MM.1S (cell line): Measurements from ENCODE around the gene PRDM7.

ENCODE experiments used
- DNase-seq: peaks from one replicate; pipeline ENCODE4 v3.0.0-alpha.2; 2015
- H2AFZ ChIP-seq: fragments of 300-600 bp; sonication (generic); 2 replicates; pipeline ENCODE4 v1.6.0; 2016; ENCODE audit warnings: antibody characterized with exemption, low read length
- H3F3A ChIP-seq: fragments of 300-600 bp; sonication (generic); 2 replicates; pipeline ENCODE4 v1.6.1; 2016; ENCODE audit warnings: mild to moderate bottlenecking, antibody characterized with exemption, low read length, moderate library complexity, mixed read lengths; ENCODE audit not compliant: insufficient read depth
- H3K27ac ChIP-seq: fragments of 300-600 bp; sonication (generic); 2 replicates; pipeline ENCODE4 v1.5.1; 2016; ENCODE audit warnings: mild to moderate bottlenecking, low read length
- H3K27me3 ChIP-seq: fragments of 300-600 bp; sonication (generic); replicated peaks from 2 replicates; pipeline ENCODE4 v1.6.0; 2016; ENCODE audit warnings: low read length; ENCODE audit not compliant: insufficient read depth
- H3K36me3 ChIP-seq: fragments of 300-600 bp; sonication (generic); replicated peaks from 2 replicates; pipeline ENCODE4 v1.6.1; 2016; ENCODE audit warnings: mild to moderate bottlenecking, low read length, mixed read lengths; ENCODE audit not compliant: insufficient read depth
- H3K4me1 ChIP-seq: fragments of 300-600 bp; sonication (generic); 2 replicates; pipeline ENCODE4 v1.6.1; 2016; ENCODE audit warnings: low read length, mixed read lengths
- H3K4me2 ChIP-seq: fragments of 300-600 bp; sonication (generic); 2 replicates; pipeline ENCODE4 v1.6.0; 2016; ENCODE audit warnings: low read depth, low read length
- H3K4me3 ChIP-seq: fragments of 300-600 bp; sonication (generic); 2 replicates; pipeline ENCODE4 v1.5.1; 2016; ENCODE audit warnings: low read length, mixed read lengths
- H3K79me2 ChIP-seq: fragments of 300-600 bp; sonication (generic); 2 replicates; pipeline ENCODE4 v1.6.1; 2016; ENCODE audit warnings: mixed run types, low read length, mixed read lengths
- H3K9ac ChIP-seq: fragments of 300-600 bp; sonication (generic); 2 replicates; pipeline ENCODE4 v1.6.1; 2016; ENCODE audit warnings: low read length, mixed read lengths
- H3K9me2 ChIP-seq: fragments of 300-600 bp; sonication (generic); replicated peaks from 2 replicates; pipeline ENCODE4 v1.6.1; 2016; ENCODE audit warnings: mild to moderate bottlenecking, low read length, mixed read lengths; ENCODE audit not compliant: insufficient read depth
- H3K9me3 ChIP-seq: fragments of 300-600 bp; sonication (generic); replicated peaks from 2 replicates; pipeline ENCODE4 v1.6.1; 2016; ENCODE audit warnings: mild to moderate bottlenecking, low read length, mixed read lengths; ENCODE audit not compliant: insufficient read depth
- H4K20me1 ChIP-seq: fragments of 300-600 bp; sonication (generic); 2 replicates; pipeline ENCODE4 v1.6.1; 2016; ENCODE audit warnings: mild to moderate bottlenecking, low read length, moderate library complexity, mixed read lengths; ENCODE audit not compliant: insufficient read depth
- EZH2 ChIP-seq: fragments of 300-600 bp; sonication (generic); optimal IDR thresholded peaks from 2 replicates; pipeline ENCODE3; 2017; ENCODE audit warnings: low read depth, mild to moderate bottlenecking, antibody characterized with exemption, low read length, mixed read lengths
- EZH2phosphoT487 ChIP-seq: fragments of 300-600 bp; sonication (generic); IDR thresholded peaks from 2 replicates; pipeline ENCODE4 v1.6.1; 2018; ENCODE audit warnings: antibody characterized with exemption, low read length
- TF ChIP-seq, protein P1 (sequence below): fragments of 300-600 bp; sonication (generic); IDR thresholded peaks from 2 replicates; pipeline ENCODE4 v1.5.1; 2016; ENCODE audit warnings: antibody characterized with exemption, low read length, mixed read lengths

The PRDM7 gene

DNA sequence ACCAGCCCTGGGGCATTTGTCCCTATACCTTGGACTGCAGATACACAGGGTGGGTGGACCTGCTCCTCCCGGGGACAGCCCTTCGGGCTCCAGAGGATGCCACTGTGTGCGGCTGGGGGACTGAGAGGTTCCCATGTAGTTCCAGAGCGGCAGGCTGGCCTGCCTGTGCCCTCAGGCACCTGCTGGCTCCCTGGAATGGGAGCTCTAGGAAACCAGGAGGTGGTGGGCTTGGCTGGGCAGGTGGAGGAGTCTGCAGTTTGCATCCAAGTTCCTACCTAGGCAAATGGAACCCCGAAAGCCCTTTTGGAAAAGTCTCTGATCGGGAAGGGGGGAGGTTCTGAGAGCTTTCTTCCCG is 58.9 kb downstream of the PRDM7 start:
- Histone ChIP-seq H3K4me2 (no peak overlapping the region), H2AFZ (no peak overlapping the region)
- DNase-seq = no peak

DNA sequence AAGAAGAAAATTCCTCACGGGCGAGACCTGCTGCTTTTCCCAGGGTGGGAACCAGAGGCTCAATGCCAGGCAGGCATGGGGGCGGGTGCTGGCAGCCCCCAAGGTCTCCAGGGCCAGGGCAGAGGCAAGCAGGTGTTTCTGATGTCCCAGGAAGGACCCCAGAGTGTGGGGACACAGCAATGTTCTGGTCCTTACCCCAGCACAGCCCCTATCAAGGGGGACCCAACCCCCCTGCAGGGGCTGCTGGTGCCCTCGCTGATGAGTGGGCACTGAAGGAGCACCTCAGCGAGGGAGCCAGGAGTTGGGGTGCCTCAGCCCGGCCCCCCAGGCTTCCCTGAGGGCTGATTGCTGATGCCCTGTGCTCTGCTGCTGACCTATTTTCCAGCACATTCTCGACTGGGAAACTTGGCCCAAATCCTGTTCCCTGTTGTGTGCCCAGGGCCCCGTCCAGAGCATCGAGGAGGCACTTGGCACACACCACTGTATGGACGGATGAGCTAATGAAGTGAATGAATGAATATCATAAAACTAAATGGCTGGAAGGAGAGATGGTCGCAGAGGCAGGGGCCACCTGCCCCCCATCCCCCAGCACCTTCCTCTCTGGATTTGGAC is 60.7 kb downstream of the PRDM7 start:
- H3K4me1 ChIP-seq = no peaks in the 10 kb centered on the region
- H3K9me2 ChIP-seq = no peaks in the 10 kb centered on the region
- no peaks in the 10 kb centered on the region for H3K79me2 ChIP-seq
- H3K4me3 ChIP-seq = no peak overlapping the region
- TF ChIP-seq, protein P1, sequence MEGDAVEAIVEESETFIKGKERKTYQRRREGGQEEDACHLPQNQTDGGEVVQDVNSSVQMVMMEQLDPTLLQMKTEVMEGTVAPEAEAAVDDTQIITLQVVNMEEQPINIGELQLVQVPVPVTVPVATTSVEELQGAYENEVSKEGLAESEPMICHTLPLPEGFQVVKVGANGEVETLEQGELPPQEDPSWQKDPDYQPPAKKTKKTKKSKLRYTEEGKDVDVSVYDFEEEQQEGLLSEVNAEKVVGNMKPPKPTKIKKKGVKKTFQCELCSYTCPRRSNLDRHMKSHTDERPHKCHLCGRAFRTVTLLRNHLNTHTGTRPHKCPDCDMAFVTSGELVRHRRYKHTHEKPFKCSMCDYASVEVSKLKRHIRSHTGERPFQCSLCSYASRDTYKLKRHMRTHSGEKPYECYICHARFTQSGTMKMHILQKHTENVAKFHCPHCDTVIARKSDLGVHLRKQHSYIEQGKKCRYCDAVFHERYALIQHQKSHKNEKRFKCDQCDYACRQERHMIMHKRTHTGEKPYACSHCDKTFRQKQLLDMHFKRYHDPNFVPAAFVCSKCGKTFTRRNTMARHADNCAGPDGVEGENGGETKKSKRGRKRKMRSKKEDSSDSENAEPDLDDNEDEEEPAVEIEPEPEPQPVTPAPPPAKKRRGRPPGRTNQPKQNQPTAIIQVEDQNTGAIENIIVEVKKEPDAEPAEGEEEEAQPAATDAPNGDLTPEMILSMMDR = no peak
- TF ChIP-seq EZH2phosphoT487 = no peak
- no peak for TF ChIP-seq EZH2
- no peak overlapping the region for H3K9ac ChIP-seq
- H3K9me3 ChIP-seq = no peaks in the 10 kb centered on the region
- H4K20me1 ChIP-seq = no peaks in the 10 kb centered on the region
- no peaks in the 10 kb centered on the region for H3F3A ChIP-seq
- H3K27me3 ChIP-seq = no peaks in the 10 kb centered on the region
- H3K27ac ChIP-seq = no peak overlapping the region
- H3K36me3 ChIP-seq = no peaks in the 10 kb centered on the region
- DNase-seq = no peak
- H3K4me2 ChIP-seq = no peak overlapping the region
- H2AFZ ChIP-seq = no peak overlapping the region

More for the DNA sequence above, 58.9 kb downstream of the PRDM7 start:
- H4K20me1 ChIP-seq = no peaks in the 10 kb centered on the region
- H3K4me1 ChIP-seq = 0 out of 2 replicates have a peak, but pooled peaks cover 5% of the 10 kb centered on the region
- TF ChIP-seq, protein P1 = no peak
- TF ChIP-seq EZH2 (no peak), EZH2phosphoT487 (no peak)
- no peak overlapping the region for H3K27ac ChIP-seq
- no peaks in the 10 kb centered on the region for H3K27me3 ChIP-seq
- no peaks in the 10 kb centered on the region for H3F3A ChIP-seq
- no peaks in the 10 kb centered on the region for H3K9me3 ChIP-seq
- H3K36me3 ChIP-seq = no peaks in the 10 kb centered on the region
- H3K4me3 ChIP-seq = no peak overlapping the region
- no peaks in the 10 kb centered on the region for H3K9me2 ChIP-seq
- no peaks in the 10 kb centered on the region for H3K79me2 ChIP-seq
- no peak overlapping the region for H3K9ac ChIP-seq

DNA sequence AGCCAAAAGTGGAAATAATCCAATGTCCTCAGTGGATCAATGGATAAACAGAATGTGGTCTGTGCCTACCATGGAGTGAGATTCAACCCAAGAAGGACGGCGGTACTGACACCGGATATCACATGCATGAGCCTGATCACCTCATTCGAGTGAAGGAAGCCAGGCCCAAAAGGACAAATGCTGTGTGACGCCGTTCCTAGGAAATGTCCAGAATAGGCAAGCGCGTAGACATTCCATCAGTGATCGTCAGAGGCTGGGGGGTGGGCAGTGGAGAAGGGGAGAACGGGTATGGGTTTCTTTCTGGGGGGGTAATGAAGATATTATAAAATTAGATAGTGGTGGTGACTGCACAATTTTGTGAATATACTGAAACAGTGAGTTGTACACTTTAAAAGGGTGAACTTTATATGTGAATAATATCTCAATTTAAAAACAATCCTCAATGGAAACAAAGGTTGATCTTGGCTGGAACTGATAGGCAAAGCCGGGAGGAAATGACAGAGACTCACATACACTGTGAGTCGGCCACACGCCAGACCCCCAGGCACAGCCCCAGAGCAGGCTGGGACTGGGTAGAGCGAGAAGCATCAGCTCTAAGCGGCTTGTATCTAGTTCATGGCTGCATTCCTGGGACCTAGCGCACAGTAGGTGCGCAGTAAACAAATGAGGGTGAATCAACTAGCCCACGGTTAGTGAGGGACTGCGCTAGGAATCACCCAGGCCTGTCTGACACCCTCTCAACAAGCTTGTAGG is 61.4 kb downstream of the PRDM7 start:
- Histone ChIP-seq H3K9me2 (no peaks in the 10 kb centered on the region), H2AFZ (no peak overlapping the region), H3K9ac (no peak overlapping the region), H3K4me3 (no peak overlapping the region), H3K9me3 (no peaks in the 10 kb centered on the region), H3K36me3 (no peaks in the 10 kb centered on the region), H3K79me2 (no peaks in the 10 kb centered on the region), H3K4me2 (no peak overlapping the region), H3K27me3 (no peaks in the 10 kb centered on the region), H3K27ac (no peak overlapping the region), H3F3A (no peaks in the 10 kb centered on the region), H3K4me1 (no peaks in the 10 kb centered on the region), H4K20me1 (no peaks in the 10 kb centered on the region)
- no peak for DNase-seq
- no peak for TF ChIP-seq EZH2
- TF ChIP-seq EZH2phosphoT487 = no peak
- TF ChIP-seq, protein P1 = no peak
